ENCODE results near the gene SGF29. TPM values are rescaled to one million over a fixed set of nuclear protein-coding genes. Genes with fewer than 3 reads are reported as not detected.
"Not testable (repeated sequence)": the region's sequence is repeated elsewhere in the genome, so short reads cannot be mapped to it uniquely, and the experiment has no call there.

SGF29 gene
- total and polyA plus RNA-seq, 3 experiments from 2014 or later, result 37.9 to 56.9 (median 39.8) TPM

GRCh38 chr16:28606291-28607115 lies 52.8 kb downstream of the SGF29 start:
- Mint-ChIP-seq H3K27ac (no peak overlapping the region), H3K4me1 (peaks cover 4 to 11% (median 9%) of the 10 kb centered on the region in 3 donors), H3K4me3 (no peak overlapping the region), H3K9me3 (no peaks in the 10 kb centered on the region), H3K36me3 (peaks cover 0 to 14% (median 0%) of the 10 kb centered on the region in 3 donors), H3K27me3 (no peaks in the 10 kb centered on the region)
- Histone ChIP-seq H3K9me3 (ENCODE audit: low read length) (no peaks in the 10 kb centered on the region), H3K36me3 (ENCODE audit: insufficient read depth, low read length) (no peaks in the 10 kb centered on the region), H3K27me3 (ENCODE audit: insufficient read depth, low read length, poor library complexity, severe bottlenecking) (no peaks in the 10 kb centered on the region), H3K27ac (ENCODE audit: low read depth, low read length) (no peak overlapping the region), H3K4me1 (ENCODE audit: insufficient read depth, low read length) (peaks cover 4% of the 10 kb centered on the region), H3K4me3 (ENCODE audit: low read length) (no peak overlapping the region)
- ChIA-PET CTCF (no interaction called here), POLR2A (no interaction called here)
- peak in 1 of 5 donors; percentile 30 for DNase-seq

- Mint-ChIP-seq H3K4me3 (no peak overlapping the region), H3K4me1 (peaks cover 4 to 11% (median 9%) of the 10 kb centered on the region in 3 donors), H3K9me3 (no peaks in the 10 kb centered on the region), H3K27ac (peak overlapping the region in 1 of 8 donors; percentile 83), H3K36me3 (peaks cover 0 to 14% (median 0%) of the 10 kb centered on the region in 3 donors), H3K27me3 (no peaks in the 10 kb centered on the region)
- H3K27me3 ChIP-seq (ENCODE audit: insufficient read depth, low read length, poor library complexity, severe bottlenecking), result no peaks in the 10 kb centered on the region
- no peak overlapping the region for H3K27ac ChIP-seq (ENCODE audit: low read depth, low read length)
- no peaks in the 10 kb centered on the region for H3K36me3 ChIP-seq (ENCODE audit: insufficient read depth, low read length)
- H3K4me3 ChIP-seq (ENCODE audit: low read length), result no peak overlapping the region
- ChIA-PET CTCF (no interaction called here), POLR2A (no interaction called here)
- peaks cover 4% of the 10 kb centered on the region for H3K4me1 ChIP-seq (ENCODE audit: insufficient read depth, low read length)
- DNase-seq, result no peak
- no peaks in the 10 kb centered on the region for H3K9me3 ChIP-seq (ENCODE audit: low read length)
Observed at GRCh38 chr16:28607116-28607623, 53.5 kb downstream of the SGF29 start.

GRCh38 chr16:28607681-28608495 lies 54.2 kb downstream of the SGF29 start:
- H3K27me3 Mint-ChIP-seq; CTCF ChIA-PET; H3K27ac Mint-ChIP-seq; H3K4me1 ChIP-seq (ENCODE audit: insufficient read depth, low read length); H3K27ac ChIP-seq (ENCODE audit: low read depth, low read length); DNase-seq; H3K9me3 ChIP-seq (ENCODE audit: low read length); H3K27me3 ChIP-seq (ENCODE audit: insufficient read depth, low read length, poor library complexity, severe bottlenecking); POLR2A ChIA-PET; H3K9me3 Mint-ChIP-seq; H3K36me3 ChIP-seq (ENCODE audit: insufficient read depth, low read length); H3K4me3 Mint-ChIP-seq; H3K4me3 ChIP-seq (ENCODE audit: low read length): not testable (repeated sequence)
- H3K36me3 Mint-ChIP-seq, result peaks cover 0 to 14% (median 0%) of the 10 kb centered on the region in 3 donors
- H3K4me1 Mint-ChIP-seq, result peaks cover 4 to 11% (median 9%) of the 10 kb centered on the region in 3 donors

GRCh38 chr16:28608496-28608808 lies 54.7 kb downstream of the SGF29 start:
- H3K4me3 Mint-ChIP-seq; H3K27me3 ChIP-seq (ENCODE audit: insufficient read depth, low read length, poor library complexity, severe bottlenecking); H3K27me3 Mint-ChIP-seq; H3K27ac ChIP-seq (ENCODE audit: low read depth, low read length); H3K9me3 Mint-ChIP-seq; H3K27ac Mint-ChIP-seq; H3K4me1 ChIP-seq (ENCODE audit: insufficient read depth, low read length); H3K4me3 ChIP-seq (ENCODE audit: low read length); CTCF ChIA-PET; POLR2A ChIA-PET; H3K9me3 ChIP-seq (ENCODE audit: low read length); H3K36me3 ChIP-seq (ENCODE audit: insufficient read depth, low read length): not testable (repeated sequence)
- Mint-ChIP-seq H3K36me3 (peaks cover 0 to 14% (median 0%) of the 10 kb centered on the region in 3 donors), H3K4me1 (peaks cover 4 to 11% (median 9%) of the 10 kb centered on the region in 3 donors)
- DNase-seq, result peak in 1 of 5 donors; percentile 16

GRCh38 chr16:28608867-28609596 lies 55.3 kb downstream of the SGF29 start:
- H3K4me1 ChIP-seq (ENCODE audit: insufficient read depth, low read length); H3K4me3 ChIP-seq (ENCODE audit: low read length); H3K27me3 ChIP-seq (ENCODE audit: insufficient read depth, low read length, poor library complexity, severe bottlenecking); CTCF ChIA-PET; H3K9me3 ChIP-seq (ENCODE audit: low read length); H3K27me3 Mint-ChIP-seq; H3K27ac ChIP-seq (ENCODE audit: low read depth, low read length); H3K9me3 Mint-ChIP-seq; POLR2A ChIA-PET; H3K36me3 ChIP-seq (ENCODE audit: insufficient read depth, low read length); H3K4me3 Mint-ChIP-seq: not testable (repeated sequence)
- peak in 1 of 5 donors; percentile 36 for DNase-seq
- H3K36me3 Mint-ChIP-seq, result peaks cover 0 to 14% (median 0%) of the 10 kb centered on the region in 3 donors
- H3K27ac Mint-ChIP-seq, result peak overlapping the region in 1 of 8 donors; percentile 84
- peaks cover 4 to 11% (median 9%) of the 10 kb centered on the region in 3 donors for H3K4me1 Mint-ChIP-seq

GRCh38 chr16:28609631-28610594 lies 56.2 kb downstream of the SGF29 start, which contains the start of gene SULT1A1:
SULT1A1 (minus strand) TSS chr16:28610044; CDS start chr16:28608855, 1,189 bp downstream.
- no peak within 1 kb of the TSS for H3K4me3 ChIP-seq (ENCODE audit: low read length)
- peak in 1 of 5 donors; percentile 16 for DNase-seq
- no peak within 1 kb of the TSS for H3K27ac ChIP-seq (ENCODE audit: low read depth, low read length)
- H3K9me3 ChIP-seq (ENCODE audit: low read length), result no peaks in the 10 kb centered on the region
- no peaks in the 10 kb centered on the region for H3K36me3 ChIP-seq (ENCODE audit: insufficient read depth, low read length)
- peaks cover 4% of the 10 kb centered on the region for H3K4me1 ChIP-seq (ENCODE audit: insufficient read depth, low read length)
- POLR2A ChIA-PET, result interaction anchor here (0.6 kb wide), 1 partner anchor 17 kb away, joined by 4 read pairs; no protein-coding TSS in a partner anchor
- Mint-ChIP-seq H3K4me1 (peaks cover 4 to 11% (median 9%) of the 10 kb centered on the region in 3 donors), H3K9me3 (no peaks in the 10 kb centered on the region), H3K27me3 (no peaks in the 10 kb centered on the region), H3K36me3 (peaks cover 0 to 14% (median 0%) of the 10 kb centered on the region in 3 donors), H3K27ac (peak within 1 kb of the TSS in 4 of 8 donors; percentile 10 to 84 (median 55)), H3K4me3 (no peak within 1 kb of the TSS)
- CTCF ChIA-PET, result no interaction called here
- no peaks in the 10 kb centered on the region for H3K27me3 ChIP-seq (ENCODE audit: insufficient read depth, low read length, poor library complexity, severe bottlenecking)

GRCh38 chr16:28610595-28611191 lies 57.0 kb downstream of the SGF29 start:
- no peaks in the 10 kb centered on the region for H3K9me3 Mint-ChIP-seq
- POLR2A ChIA-PET, result interaction anchor here (0.6 kb wide), 1 partner anchor 17 kb away, joined by 4 read pairs; no protein-coding TSS in a partner anchor
- peaks cover 0 to 14% (median 0%) of the 10 kb centered on the region in 3 donors for H3K36me3 Mint-ChIP-seq

More at GRCh38 chr16:28610595-28611191, 57.0 kb downstream of the SGF29 start:
- H3K4me1 ChIP-seq (ENCODE audit: insufficient read depth, low read length), result peaks cover 4% of the 10 kb centered on the region
- H3K27me3 Mint-ChIP-seq, result no peaks in the 10 kb centered on the region
- no peaks in the 10 kb centered on the region for H3K27me3 ChIP-seq (ENCODE audit: insufficient read depth, low read length, poor library complexity, severe bottlenecking)
- H3K27ac ChIP-seq (ENCODE audit: low read depth, low read length), result no peak overlapping the region
- H3K9me3 ChIP-seq (ENCODE audit: low read length), result no peaks in the 10 kb centered on the region
- H3K27ac Mint-ChIP-seq, result peak overlapping the region in 4 of 8 donors; percentile 10 to 64 (median 44)
- no peak overlapping the region for H3K4me3 Mint-ChIP-seq
- CTCF ChIA-PET, result no interaction called here
- no peak for DNase-seq
- no peak overlapping the region for H3K4me3 ChIP-seq (ENCODE audit: low read length)
- H3K4me1 Mint-ChIP-seq, result peaks cover 6 to 11% (median 9%) of the 10 kb centered on the region in 3 donors
- no peaks in the 10 kb centered on the region for H3K36me3 ChIP-seq (ENCODE audit: insufficient read depth, low read length)

Data from CD8-positive, alpha-beta memory T cell (primary cell).